ENCODE data around the gene DIAPH2. TPM values are rescaled to one million over a fixed set of nuclear protein-coding genes. Genes with fewer than 3 reads are reported as not detected.

DIAPH2 gene
- polyA plus RNA-seq (ENCODE audit: insufficient read length in 4 of 4): 1 to 10 TPM; 7.0 to 8.3 (median 7.7) TPM

- DNase-seq (ENCODE audit: low read depth in 4 of 4, low spot score in 2 of 4): peak in 2 of 4 donors; percentile 21 to 36
Observed at GRCh38 chrX:96684339-96685209, at the start of gene DIAPH2. DIAPH2 (plus strand) TSS chrX:96684842.

GRCh38 chrX:96650023-96650422 is 34.6 kb upstream of the DIAPH2 start:
- no peak for DNase-seq (ENCODE audit: low read depth in 4 of 4, low spot score in 2 of 4)

GRCh38 chrX:96655947-96656623 is 28.6 kb upstream of the DIAPH2 start:
- no peak for DNase-seq (ENCODE audit: low read depth in 4 of 4, low spot score in 2 of 4)

- no peak for DNase-seq (ENCODE audit: low read depth in 4 of 4, low spot score in 2 of 4)
Observed at GRCh38 chrX:96682516-96682915, 2.1 kb upstream of the DIAPH2 start.

GRCh38 chrX:96683997-96684338 is 674 bp upstream of the DIAPH2 start:
- DNase-seq (ENCODE audit: low read depth in 4 of 4, low spot score in 2 of 4): no peak

- DNase-seq (ENCODE audit: low read depth in 4 of 4, low spot score in 2 of 4): peak in 1 of 4 donors; percentile 18
Observed at GRCh38 chrX:96685210-96686099, 813 bp downstream of the DIAPH2 start.

- no peak for DNase-seq (ENCODE audit: low read depth in 4 of 4, low spot score in 2 of 4)
Observed at GRCh38 chrX:96687776-96688175, 3.1 kb downstream of the DIAPH2 start.

GRCh38 chrX:96688789-96689188 is 4.1 kb downstream of the DIAPH2 start:
- DNase-seq (ENCODE audit: low read depth in 4 of 4, low spot score in 2 of 4): no peak

- DNase-seq (ENCODE audit: low read depth in 4 of 4, low spot score in 2 of 4): no peak
Observed at GRCh38 chrX:96689991-96690390, 5.3 kb downstream of the DIAPH2 start.

- no peak for DNase-seq (ENCODE audit: low read depth in 4 of 4, low spot score in 2 of 4)
Observed at GRCh38 chrX:96692454-96692853, 7.8 kb downstream of the DIAPH2 start.

- DNase-seq (ENCODE audit: low read depth in 4 of 4, low spot score in 2 of 4): no peak
Observed at GRCh38 chrX:96692890-96693289, 8.2 kb downstream of the DIAPH2 start.

GRCh38 chrX:96693407-96693806 is 8.8 kb downstream of the DIAPH2 start:
- no peak for DNase-seq (ENCODE audit: low read depth in 4 of 4, low spot score in 2 of 4)

- no peak for DNase-seq (ENCODE audit: low read depth in 4 of 4, low spot score in 2 of 4)
Observed at GRCh38 chrX:96696462-96696861, 11.8 kb downstream of the DIAPH2 start.

- no peak for DNase-seq (ENCODE audit: low read depth in 4 of 4, low spot score in 2 of 4)
Observed at GRCh38 chrX:96700625-96701024, 16.0 kb downstream of the DIAPH2 start.

GRCh38 chrX:96703379-96703778 is 18.7 kb downstream of the DIAPH2 start:
- DNase-seq (ENCODE audit: low read depth in 4 of 4, low spot score in 2 of 4): no peak

GRCh38 chrX:96703816-96704215 is 19.2 kb downstream of the DIAPH2 start:
- DNase-seq (ENCODE audit: low read depth in 4 of 4, low spot score in 2 of 4): no peak

- no peak for DNase-seq (ENCODE audit: low read depth in 4 of 4, low spot score in 2 of 4)
Observed at GRCh38 chrX:96704629-96705028, 20.0 kb downstream of the DIAPH2 start.

GRCh38 chrX:96705905-96706304 is 21.3 kb downstream of the DIAPH2 start:
- no peak for DNase-seq (ENCODE audit: low read depth in 4 of 4, low spot score in 2 of 4)

- no peak for DNase-seq (ENCODE audit: low read depth in 4 of 4, low spot score in 2 of 4)
Observed at GRCh38 chrX:96707804-96708203, 23.2 kb downstream of the DIAPH2 start.

GRCh38 chrX:96710031-96710430 is 25.4 kb downstream of the DIAPH2 start:
- DNase-seq (ENCODE audit: low read depth in 4 of 4, low spot score in 2 of 4): no peak

- DNase-seq (ENCODE audit: low read depth in 4 of 4, low spot score in 2 of 4): no peak
Observed at GRCh38 chrX:96713303-96713702, 28.7 kb downstream of the DIAPH2 start.

Data from left renal cortex interstitium (tissue), 4 donors.